AG09319 (cell line): ENCODE results near the gene RASAL3.

Experiments
- DNase-seq: peaks from one replicate; pipeline ENCODE4 v3.0.0-alpha.2; 2010; ENCODE audit warnings: low read depth; ENCODE audit errors: extremely low read depth
- TF ChIP-seq, protein P1 (sequence below): IDR thresholded peaks from 2 replicates; pipeline ENCODE4 v1.5.1; 2011; ENCODE audit warnings: low read depth, mild to moderate bottlenecking, inconsistent platforms, low read length, moderate library complexity

RASAL3 gene

DNA sequence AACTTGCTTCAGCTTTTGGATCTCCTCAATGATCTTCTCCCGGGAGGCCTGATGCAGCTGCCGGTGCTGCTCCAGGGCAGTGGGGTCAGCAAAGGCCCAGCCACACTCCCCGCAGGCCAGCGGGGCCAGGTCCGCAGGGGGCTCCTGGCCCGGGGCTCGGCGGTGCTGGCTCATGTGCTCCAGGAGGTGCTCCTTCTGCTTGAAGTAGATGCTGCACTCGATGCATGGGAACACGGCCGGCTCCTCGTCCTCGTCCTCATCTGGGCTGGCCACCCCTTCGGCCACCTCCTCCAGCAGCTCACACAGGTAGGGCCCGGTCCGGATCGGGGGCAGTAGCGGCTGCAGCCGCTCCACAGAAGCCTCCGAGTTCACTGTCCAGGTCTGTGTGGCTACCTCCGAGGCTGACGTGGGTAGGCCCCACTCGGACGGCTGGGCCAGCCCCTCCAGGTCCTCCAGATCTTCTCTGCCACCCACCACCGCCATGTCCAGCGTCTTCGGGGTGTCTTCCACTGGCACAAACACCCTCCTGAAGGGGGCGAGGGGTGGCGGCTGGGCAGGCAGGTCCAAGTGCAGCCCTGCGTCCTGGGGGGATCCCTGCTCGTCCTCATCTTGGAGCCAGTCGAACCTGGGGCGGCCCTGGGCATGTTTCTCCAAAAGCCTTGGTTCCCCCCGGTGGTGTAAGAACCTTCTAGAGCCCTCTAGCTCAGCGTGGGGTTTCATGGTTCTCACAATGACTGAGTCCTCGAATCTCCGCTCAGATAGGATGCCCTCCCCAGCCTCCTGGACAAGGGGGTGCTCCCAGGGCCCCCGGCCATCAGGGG is 24.3 kb downstream of the RASAL3 start:
- TF ChIP-seq, protein P1, sequence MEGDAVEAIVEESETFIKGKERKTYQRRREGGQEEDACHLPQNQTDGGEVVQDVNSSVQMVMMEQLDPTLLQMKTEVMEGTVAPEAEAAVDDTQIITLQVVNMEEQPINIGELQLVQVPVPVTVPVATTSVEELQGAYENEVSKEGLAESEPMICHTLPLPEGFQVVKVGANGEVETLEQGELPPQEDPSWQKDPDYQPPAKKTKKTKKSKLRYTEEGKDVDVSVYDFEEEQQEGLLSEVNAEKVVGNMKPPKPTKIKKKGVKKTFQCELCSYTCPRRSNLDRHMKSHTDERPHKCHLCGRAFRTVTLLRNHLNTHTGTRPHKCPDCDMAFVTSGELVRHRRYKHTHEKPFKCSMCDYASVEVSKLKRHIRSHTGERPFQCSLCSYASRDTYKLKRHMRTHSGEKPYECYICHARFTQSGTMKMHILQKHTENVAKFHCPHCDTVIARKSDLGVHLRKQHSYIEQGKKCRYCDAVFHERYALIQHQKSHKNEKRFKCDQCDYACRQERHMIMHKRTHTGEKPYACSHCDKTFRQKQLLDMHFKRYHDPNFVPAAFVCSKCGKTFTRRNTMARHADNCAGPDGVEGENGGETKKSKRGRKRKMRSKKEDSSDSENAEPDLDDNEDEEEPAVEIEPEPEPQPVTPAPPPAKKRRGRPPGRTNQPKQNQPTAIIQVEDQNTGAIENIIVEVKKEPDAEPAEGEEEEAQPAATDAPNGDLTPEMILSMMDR, result no peak
- no peak for DNase-seq

DNA sequence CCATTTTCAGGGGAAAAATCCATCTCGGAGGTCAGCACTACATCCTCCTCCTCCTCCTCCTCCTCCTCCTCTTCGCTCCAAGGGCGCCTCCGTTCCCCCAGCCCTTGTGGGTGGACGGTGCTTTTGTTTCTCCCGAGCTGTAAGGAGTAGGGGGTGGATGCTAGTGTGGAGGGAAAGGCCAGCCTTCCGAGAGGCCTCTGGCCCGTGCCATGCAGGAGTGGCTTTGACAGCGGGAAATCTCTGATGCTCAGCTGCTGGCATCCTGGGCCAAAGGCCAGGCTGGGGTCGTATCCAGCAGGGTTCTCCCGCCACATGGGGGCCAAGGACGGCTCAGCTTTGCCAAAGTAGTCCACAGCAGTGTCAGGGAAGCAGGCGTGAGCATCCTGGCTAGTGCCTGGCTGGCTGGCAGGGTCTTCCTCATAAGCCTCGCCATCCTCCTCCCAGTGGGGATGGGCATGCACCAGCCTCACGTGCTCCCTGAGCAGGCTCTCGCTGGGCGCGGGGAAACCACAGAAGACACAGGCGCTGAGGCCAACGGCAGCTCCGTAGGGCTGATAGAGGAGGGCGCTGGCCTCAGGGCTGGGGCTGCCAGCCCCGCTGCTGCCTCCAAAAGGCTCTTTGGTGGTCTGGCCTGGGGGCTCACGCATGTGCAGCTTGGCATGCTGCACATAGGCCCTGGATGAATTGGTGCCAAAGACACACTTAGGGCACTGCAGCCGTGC is 25.1 kb downstream of the RASAL3 start:
- no peak for DNase-seq
- TF ChIP-seq, protein P1, result no peak

DNA sequence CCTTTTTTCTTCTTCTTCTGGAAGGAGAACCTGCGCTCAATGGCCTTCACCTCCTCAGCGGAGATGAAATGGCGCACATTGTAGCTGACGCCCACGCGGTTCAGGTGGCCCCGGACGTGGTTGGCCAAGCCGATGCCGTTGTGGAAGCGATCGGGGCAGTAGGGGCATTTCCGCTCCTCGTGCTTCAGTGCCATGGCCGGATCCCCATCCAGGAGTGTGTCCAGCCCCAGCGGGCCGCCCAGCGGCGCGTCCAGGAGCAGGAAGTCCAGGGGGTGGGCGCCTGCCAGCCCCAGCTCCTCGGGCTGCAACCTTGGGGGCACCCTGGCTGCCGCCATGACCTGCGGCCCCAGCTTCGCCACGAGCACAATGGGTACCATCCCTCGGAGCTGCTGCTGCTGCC is 25.8 kb downstream of the RASAL3 start:
- no peak for DNase-seq
- TF ChIP-seq, protein P1, result no peak

DNA sequence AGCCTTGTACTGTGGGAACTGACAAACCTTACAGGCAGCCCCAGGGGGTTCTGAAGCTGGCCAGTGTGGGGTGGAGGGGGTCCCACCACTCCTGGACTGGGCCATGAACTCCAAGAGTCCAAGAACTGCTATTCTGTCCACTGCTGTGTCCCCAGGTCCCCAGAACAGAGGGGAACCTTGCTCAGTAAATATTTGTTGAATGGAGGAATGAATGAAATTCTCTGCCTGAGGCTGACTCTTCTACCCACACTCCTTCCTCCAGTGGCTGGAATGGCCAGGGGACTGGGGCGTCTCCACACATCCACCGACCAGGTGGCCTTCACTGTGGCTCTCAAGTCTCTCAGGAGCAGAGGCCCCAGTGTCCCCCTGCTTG is 26.2 kb downstream of the RASAL3 start:
- no peak for DNase-seq
- TF ChIP-seq, protein P1, result no peak

DNA sequence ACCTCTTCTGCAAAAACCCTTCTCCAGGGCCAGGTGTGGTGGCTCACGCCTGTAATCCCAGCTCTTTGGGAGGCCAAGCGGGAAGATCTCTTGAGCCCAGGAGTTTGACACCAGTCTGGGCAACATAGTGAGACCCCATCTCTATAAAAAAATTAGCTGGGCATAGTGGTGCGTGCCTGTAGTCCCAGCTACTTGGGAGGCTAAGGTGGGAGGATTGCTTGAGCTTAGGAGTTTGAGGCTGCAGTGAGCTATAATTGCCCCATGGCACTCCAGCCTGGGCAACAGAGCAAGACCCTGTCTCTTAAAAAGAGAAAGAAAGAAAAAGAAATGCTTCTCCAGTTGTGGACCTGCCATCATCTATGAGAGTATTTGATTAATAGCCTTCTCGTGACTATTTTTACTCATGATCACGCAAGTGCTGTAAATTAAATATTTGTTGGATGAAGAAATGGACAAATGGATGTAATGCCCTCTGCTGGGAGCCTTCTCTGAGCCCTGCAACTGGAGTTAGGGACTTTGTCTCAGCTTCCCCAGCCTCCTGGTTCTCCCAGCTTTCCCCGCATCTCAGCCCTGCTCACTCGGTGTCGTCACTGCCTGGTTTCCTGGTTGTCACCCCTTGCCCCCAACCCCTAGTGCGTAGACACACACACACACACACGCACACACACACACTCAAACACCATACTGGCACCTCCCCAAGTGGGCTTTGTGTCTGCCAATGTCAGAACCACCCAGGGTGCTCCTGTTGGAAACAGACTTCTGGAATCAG is 26.8 kb downstream of the RASAL3 start:
- DNase-seq, result no peak
- TF ChIP-seq, protein P1, result peak; percentile 31

DNA sequence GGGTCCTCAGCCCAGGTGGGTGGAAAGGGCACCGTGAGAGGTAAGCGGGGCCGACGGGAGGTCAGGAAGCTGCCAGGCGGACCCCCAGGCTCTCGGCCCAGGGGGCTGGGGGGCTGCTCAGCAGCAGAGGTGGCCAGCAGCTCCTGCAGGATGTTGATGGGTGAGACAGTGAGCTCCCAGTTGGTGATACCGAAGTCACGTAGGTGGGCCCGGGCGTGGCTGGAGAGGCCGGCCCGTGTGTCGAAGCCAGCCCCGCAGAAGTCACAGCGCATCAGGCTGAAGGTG is 27.6 kb downstream of the RASAL3 start:
- no peak for DNase-seq
- TF ChIP-seq, protein P1, result no peak
